ENCODE results near the gene NUP210.

Gene NUP210

DNA sequence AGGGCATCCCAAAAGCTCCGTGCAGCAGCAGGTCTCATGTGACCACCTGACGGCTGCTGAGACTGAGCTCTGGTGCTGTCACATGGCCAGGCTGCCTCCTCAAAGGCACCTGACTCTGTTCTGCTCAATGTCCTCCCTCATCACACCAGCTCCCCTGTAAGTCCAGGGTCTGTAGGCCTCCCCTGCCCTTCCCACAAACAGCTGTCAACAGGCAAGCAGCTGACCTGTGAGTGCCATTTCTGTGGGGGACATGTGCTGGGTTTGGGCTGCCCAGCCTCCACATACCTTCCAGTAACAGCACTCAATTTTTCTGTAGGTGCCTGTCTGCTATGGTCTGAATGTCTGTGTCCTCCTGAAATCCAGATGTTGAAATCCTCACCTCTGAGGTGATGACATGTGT is 11.2 kb downstream of the NUP210 start:
- DNase-seq (ENCODE audit: low read depth): no peak
- no peak overlapping the region for H3K4me3 ChIP-seq (ENCODE audit: low read depth, low read length)
- TF ChIP-seq, protein P1, sequence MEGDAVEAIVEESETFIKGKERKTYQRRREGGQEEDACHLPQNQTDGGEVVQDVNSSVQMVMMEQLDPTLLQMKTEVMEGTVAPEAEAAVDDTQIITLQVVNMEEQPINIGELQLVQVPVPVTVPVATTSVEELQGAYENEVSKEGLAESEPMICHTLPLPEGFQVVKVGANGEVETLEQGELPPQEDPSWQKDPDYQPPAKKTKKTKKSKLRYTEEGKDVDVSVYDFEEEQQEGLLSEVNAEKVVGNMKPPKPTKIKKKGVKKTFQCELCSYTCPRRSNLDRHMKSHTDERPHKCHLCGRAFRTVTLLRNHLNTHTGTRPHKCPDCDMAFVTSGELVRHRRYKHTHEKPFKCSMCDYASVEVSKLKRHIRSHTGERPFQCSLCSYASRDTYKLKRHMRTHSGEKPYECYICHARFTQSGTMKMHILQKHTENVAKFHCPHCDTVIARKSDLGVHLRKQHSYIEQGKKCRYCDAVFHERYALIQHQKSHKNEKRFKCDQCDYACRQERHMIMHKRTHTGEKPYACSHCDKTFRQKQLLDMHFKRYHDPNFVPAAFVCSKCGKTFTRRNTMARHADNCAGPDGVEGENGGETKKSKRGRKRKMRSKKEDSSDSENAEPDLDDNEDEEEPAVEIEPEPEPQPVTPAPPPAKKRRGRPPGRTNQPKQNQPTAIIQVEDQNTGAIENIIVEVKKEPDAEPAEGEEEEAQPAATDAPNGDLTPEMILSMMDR (conservative IDR thresholded peaks at IDR 0.05; ENCODE audit: low read depth, low read length): no peak

DNA sequence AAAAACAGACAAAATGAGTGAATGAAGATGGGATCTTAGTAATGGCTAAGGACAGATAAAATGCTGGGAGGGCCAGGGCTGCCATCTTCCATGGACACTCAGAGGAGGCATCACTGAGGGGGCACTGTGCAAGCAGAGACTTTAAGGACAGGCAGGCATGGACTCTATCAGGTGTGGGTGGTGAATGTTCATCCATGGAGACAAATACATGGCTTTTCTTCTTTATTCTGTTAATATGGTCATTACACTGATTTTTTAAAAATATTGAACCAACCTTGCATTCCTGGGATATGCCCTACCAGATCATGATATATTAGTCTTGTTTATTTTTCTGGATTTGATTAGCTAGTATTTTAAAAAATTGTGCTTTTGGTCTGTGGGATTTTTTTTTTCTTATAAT is 12.2 kb downstream of the NUP210 start:
- no peak for DNase-seq (ENCODE audit: low read depth)
- no peak overlapping the region for H3K4me3 ChIP-seq (ENCODE audit: low read depth, low read length)
- TF ChIP-seq, protein P1 (conservative IDR thresholded peaks at IDR 0.05; ENCODE audit: low read depth, low read length): no peak

DNA sequence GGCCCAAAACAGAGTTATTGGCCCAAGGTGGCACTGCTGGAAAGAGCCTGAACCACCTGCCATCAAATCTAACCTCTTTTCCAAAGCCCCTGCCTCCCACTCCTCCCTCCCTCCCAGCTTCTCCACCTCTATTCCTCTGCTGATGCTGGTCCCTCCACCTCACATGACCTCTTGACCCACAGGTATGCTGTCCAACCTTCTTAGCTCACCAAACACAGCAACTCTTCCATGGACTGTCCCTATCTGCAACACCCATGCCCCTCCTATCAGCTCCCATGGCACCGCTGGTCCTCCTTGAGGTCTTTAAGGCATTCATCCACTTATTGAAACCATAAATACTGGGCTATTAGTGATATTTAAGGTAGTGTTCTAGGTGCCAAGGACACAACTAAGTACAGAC is 12.6 kb downstream of the NUP210 start:
- TF ChIP-seq, protein P1 (conservative IDR thresholded peaks at IDR 0.05; ENCODE audit: low read depth, low read length): no peak
- DNase-seq (ENCODE audit: low read depth): no peak
- H3K4me3 ChIP-seq (ENCODE audit: low read depth, low read length): no peak overlapping the region

DNA sequence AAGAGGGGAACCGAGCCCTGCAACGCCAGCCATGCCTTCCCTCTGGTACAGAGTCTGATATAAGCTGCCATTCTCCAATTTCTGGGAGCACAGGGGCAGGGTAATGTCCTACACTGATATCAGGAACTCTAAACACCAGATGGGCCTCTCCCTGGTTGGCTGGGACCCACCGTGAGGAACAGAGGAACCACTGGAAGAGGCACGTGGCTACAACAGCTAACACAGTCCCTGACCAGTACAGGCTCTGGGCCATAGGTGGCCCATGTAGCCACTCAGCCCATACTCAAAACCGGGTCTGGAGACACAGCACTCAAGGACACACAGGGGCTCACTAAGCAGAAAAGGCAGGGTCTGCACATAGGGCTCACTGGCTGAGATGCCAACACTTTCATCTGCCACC is 13.9 kb downstream of the NUP210 start:
- TF ChIP-seq, protein P1 (conservative IDR thresholded peaks at IDR 0.05; ENCODE audit: low read depth, low read length): no peak
- H3K4me3 ChIP-seq (ENCODE audit: low read depth, low read length): no peak overlapping the region
- DNase-seq (ENCODE audit: low read depth): no peak

DNA sequence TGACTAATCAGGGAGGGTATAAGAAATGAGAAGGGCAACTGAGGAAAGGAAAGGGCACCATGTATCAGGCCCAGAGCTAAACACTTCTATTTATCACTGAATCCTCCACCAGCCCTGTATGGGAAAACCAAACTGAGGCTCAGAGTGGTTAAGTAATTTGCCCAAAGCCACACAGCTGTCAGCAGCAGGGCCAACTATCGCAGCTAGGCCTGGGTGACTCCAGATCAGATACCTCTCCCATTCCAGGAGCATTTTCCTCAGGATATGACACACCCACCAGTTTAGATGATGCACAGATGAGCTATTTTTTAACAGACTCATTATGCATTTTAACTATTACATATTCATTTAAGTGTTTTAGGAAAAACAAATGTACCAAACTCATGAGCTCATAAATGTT is 14.5 kb downstream of the NUP210 start:
- H3K4me3 ChIP-seq (ENCODE audit: low read depth, low read length): no peak overlapping the region
- DNase-seq (ENCODE audit: low read depth): no peak
- TF ChIP-seq, protein P1 (conservative IDR thresholded peaks at IDR 0.05; ENCODE audit: low read depth, low read length): no peak

DNA sequence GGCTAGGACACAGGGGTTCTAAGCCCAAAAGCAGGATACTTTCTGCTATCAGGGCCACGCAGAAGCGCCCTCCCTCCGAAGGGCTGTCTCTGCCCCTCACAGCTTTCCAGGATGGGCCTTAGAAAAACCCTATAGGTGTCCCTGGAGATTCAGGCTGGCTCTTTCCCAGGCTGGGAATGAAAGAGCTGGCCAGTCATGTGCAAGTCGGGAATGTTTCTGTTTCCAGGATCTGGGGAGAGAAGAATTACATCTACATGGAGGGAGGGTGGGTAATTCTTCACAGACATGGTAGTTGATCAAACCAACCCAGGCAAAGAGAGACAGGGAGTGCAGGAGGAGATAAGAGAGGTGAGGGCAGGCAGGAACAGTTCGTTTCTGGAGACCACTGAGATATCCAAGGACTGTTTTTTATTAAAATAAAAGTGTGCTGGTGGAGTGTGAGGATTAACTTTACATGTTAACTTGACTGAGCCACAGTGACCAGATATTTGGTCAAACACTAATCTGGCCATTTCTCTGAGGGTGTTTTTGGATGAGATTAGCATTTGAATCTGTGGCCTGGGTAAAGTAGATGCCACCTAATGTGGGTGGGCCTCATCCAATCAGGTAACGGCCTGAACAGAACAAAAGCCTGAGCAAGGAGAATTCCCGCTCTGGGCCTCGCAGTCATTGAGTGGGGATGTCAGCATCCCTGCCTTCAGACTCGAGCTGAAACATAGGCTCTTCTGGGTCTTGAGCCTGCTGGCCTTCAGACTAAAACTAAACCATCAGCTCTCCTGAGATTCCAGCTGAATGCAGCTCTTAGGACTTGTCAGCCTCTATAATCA is 15.3 kb downstream of the NUP210 start:
- no peak for DNase-seq (ENCODE audit: low read depth)
- TF ChIP-seq, protein P1 (conservative IDR thresholded peaks at IDR 0.05; ENCODE audit: low read depth, low read length): no peak
- H3K4me3 ChIP-seq (ENCODE audit: low read depth, low read length): no peak overlapping the region

DNA sequence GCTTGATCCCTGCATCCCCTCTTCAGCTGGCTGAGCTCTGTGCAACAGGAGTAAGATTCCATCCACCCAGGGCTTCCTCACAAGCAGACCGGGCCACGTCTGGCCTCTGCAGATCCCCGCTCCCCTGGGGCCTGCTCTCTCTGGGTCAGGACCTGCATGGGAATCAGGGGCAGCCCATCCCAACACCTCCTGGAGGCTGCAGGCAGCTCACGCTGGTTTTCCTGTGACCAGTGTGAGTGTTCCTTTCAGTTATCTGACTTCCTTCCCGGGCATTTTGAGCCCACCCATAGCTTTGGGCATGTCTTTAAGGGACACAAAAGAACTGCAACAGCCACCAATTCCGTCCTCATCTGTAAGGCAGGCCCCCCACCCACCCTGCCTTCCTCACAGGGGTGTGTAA is 16.3 kb downstream of the NUP210 start:
- TF ChIP-seq, protein P1 (conservative IDR thresholded peaks at IDR 0.05; ENCODE audit: low read depth, low read length): no peak
- DNase-seq (ENCODE audit: low read depth): no peak
- H3K4me3 ChIP-seq (ENCODE audit: low read depth, low read length): no peak overlapping the region

Measured in choroid plexus epithelial cell (primary cell).